Measurements from ENCODE around the gene NKAIN1.

DNA sequence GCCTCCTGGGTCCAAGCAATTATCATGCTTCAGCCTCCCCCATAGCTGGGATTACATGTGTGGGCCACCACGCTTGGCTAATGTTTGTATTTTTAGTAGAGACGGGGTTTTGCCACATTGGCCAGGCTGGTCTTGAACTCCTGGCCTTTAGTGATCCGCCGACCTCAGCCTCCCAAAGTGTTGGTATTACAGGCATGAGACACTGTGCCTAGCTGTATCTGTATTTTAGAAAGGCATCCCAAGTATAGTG lies 69.3 kb downstream of the NKAIN1 start:
- TF ChIP-seq, protein P1, sequence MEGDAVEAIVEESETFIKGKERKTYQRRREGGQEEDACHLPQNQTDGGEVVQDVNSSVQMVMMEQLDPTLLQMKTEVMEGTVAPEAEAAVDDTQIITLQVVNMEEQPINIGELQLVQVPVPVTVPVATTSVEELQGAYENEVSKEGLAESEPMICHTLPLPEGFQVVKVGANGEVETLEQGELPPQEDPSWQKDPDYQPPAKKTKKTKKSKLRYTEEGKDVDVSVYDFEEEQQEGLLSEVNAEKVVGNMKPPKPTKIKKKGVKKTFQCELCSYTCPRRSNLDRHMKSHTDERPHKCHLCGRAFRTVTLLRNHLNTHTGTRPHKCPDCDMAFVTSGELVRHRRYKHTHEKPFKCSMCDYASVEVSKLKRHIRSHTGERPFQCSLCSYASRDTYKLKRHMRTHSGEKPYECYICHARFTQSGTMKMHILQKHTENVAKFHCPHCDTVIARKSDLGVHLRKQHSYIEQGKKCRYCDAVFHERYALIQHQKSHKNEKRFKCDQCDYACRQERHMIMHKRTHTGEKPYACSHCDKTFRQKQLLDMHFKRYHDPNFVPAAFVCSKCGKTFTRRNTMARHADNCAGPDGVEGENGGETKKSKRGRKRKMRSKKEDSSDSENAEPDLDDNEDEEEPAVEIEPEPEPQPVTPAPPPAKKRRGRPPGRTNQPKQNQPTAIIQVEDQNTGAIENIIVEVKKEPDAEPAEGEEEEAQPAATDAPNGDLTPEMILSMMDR (conservative IDR thresholded peaks at IDR 0.05; ENCODE audit: low read depth in 2 of 2): no peak
- no peak for TF ChIP-seq POLR2AphosphoS5 (IDR thresholded peaks at IDR 0.05; ENCODE audit: low read depth)
- TF ChIP-seq, protein P2, sequence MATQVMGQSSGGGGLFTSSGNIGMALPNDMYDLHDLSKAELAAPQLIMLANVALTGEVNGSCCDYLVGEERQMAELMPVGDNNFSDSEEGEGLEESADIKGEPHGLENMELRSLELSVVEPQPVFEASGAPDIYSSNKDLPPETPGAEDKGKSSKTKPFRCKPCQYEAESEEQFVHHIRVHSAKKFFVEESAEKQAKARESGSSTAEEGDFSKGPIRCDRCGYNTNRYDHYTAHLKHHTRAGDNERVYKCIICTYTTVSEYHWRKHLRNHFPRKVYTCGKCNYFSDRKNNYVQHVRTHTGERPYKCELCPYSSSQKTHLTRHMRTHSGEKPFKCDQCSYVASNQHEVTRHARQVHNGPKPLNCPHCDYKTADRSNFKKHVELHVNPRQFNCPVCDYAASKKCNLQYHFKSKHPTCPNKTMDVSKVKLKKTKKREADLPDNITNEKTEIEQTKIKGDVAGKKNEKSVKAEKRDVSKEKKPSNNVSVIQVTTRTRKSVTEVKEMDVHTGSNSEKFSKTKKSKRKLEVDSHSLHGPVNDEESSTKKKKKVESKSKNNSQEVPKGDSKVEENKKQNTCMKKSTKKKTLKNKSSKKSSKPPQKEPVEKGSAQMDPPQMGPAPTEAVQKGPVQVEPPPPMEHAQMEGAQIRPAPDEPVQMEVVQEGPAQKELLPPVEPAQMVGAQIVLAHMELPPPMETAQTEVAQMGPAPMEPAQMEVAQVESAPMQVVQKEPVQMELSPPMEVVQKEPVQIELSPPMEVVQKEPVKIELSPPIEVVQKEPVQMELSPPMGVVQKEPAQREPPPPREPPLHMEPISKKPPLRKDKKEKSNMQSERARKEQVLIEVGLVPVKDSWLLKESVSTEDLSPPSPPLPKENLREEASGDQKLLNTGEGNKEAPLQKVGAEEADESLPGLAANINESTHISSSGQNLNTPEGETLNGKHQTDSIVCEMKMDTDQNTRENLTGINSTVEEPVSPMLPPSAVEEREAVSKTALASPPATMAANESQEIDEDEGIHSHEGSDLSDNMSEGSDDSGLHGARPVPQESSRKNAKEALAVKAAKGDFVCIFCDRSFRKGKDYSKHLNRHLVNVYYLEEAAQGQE (IDR thresholded peaks at IDR 0.05; ENCODE audit: unreplicated experiment): no peak
- no peak for TF ChIP-seq EZH2phosphoT487 (IDR thresholded peaks at IDR 0.05; ENCODE audit: unreplicated experiment)
- TF ChIP-seq EZH2 (IDR thresholded peaks at IDR 0.05; ENCODE audit: low read depth, unreplicated experiment): no peak
- TF ChIP-seq CREB1 (CRISPR knock-in tag; IDR thresholded peaks at IDR 0.05; ENCODE audit: low read depth): no peak
- TF ChIP-seq ZNF331 (CRISPR knock-in tag; IDR thresholded peaks at IDR 0.05; ENCODE audit: low read depth): no peak

Measured in GM23338 (cell line).